Stimulated activated CD4-positive, alpha-beta T cell treated with anti-CD3 and anti-CD28 coated beads, Interleukin-4, amount 100 ng/mL, for 1 hour (primary cell): ENCODE measurements around the gene MORN5.

Experiments
- DNase-seq: peaks from one replicate; pipeline ENCODE4 v3.0.0-alpha.2; 2020

MORN5 gene

GRCh38 chr9:122192914-122193525 lies 33.3 kb downstream of the MORN5 start:
- DNase-seq: no peak

- DNase-seq: no peak
Observed at GRCh38 chr9:122193651-122194050, 33.9 kb downstream of the MORN5 start.

GRCh38 chr9:122195875-122196274 lies 36.2 kb downstream of the MORN5 start:
- DNase-seq: no peak

GRCh38 chr9:122197426-122197825 lies 37.7 kb downstream of the MORN5 start:
- DNase-seq: no peak

- DNase-seq: no peak
Observed at GRCh38 chr9:122197882-122198281, 38.2 kb downstream of the MORN5 start.

GRCh38 chr9:122200960-122201595 lies 41.4 kb downstream of the MORN5 start:
- no peak for DNase-seq

GRCh38 chr9:122201641-122202040 lies 41.9 kb downstream of the MORN5 start:
- no peak for DNase-seq

GRCh38 chr9:122202111-122202510 lies 42.4 kb downstream of the MORN5 start:
- DNase-seq: no peak

- DNase-seq: no peak
Observed at GRCh38 chr9:122204055-122204454, 44.3 kb downstream of the MORN5 start.

- no peak for DNase-seq
Observed at GRCh38 chr9:122204491-122204890, 44.8 kb downstream of the MORN5 start.

GRCh38 chr9:122205176-122205575 lies 45.5 kb downstream of the MORN5 start:
- no peak for DNase-seq

- no peak for DNase-seq
Observed at GRCh38 chr9:122206118-122207046, 46.7 kb downstream of the MORN5 start.

- DNase-seq: no peak
Observed at GRCh38 chr9:122207096-122207495, 47.4 kb downstream of the MORN5 start.

GRCh38 chr9:122209451-122209850 lies 49.7 kb downstream of the MORN5 start:
- no peak for DNase-seq

GRCh38 chr9:122212473-122213004 lies 52.8 kb downstream of the MORN5 start:
- DNase-seq: no peak

GRCh38 chr9:122213102-122213588 lies 53.4 kb downstream of the MORN5 start:
- no peak for DNase-seq

GRCh38 chr9:122213589-122214413 lies 54.1 kb downstream of the MORN5 start:
- DNase-seq: peak; percentile 59

- no peak for DNase-seq
Observed at GRCh38 chr9:122214507-122214906, 54.8 kb downstream of the MORN5 start.

- DNase-seq: no peak
Observed at GRCh38 chr9:122215663-122216062, 56.0 kb downstream of the MORN5 start.

- no peak for DNase-seq
Observed at GRCh38 chr9:122216138-122216797, 56.6 kb downstream of the MORN5 start.

- no peak for DNase-seq
Observed at GRCh38 chr9:122216798-122217418, 57.2 kb downstream of the MORN5 start.
